Gastroesophageal sphincter (tissue), 4 donors: Measurements from ENCODE around the gene TEX29. TPM values are rescaled to one million over a fixed set of nuclear protein-coding genes. Genes with fewer than 3 reads are reported as not detected.

Source experiments
- ATAC-seq: fragments of 150-250 bp; one replicate; pipeline ENCODE4 v1.9.1; 2016; ENCODE audit warnings: mild to moderate bottlenecking, moderate library complexity
- H3K27ac ChIP-seq, 4 donors: fragments of 200-600 bp; sonication (generic) in 3 of 4; 1 replicate in 3 of 4; 2 replicates in 1 of 4; pipeline ENCODE4 v1.5.1; 2016 to 2019
- H3K27me3 ChIP-seq: fragments of 200-600 bp; sonication (generic); one replicate; pipeline ENCODE4 v1.5.1; 2019
- H3K36me3 ChIP-seq, 2 donors: fragments of 200-600 bp; sonication (generic); one replicate each; pipeline ENCODE4 v1.5.1; 2019; ENCODE audit warnings: control low read depth in 1 of 2
- H3K4me1 ChIP-seq, 3 donors: fragments of 200-600 bp; sonication (generic); 1 replicate in 2 of 3; 2 replicates in 1 of 3; pipeline ENCODE4 v1.5.1; 2016 to 2019; ENCODE audit warnings: control low read depth in 2 of 3
- H3K4me3 ChIP-seq, 2 donors: fragments of 200-600 bp; sonication (generic); one replicate each; pipeline ENCODE4 v1.5.1; 2019; ENCODE audit warnings: mild to moderate bottlenecking in 1 of 2, moderate library complexity in 1 of 2
- H3K9me3 ChIP-seq, 3 donors: fragments of 200-600 bp; sonication (generic); one replicate each; pipeline ENCODE4 v1.5.1; 2017 to 2019; ENCODE audit warnings: control low read depth in 2 of 3
- EP300 ChIP-seq: sonication (generic); formaldehyde crosslinking; IDR thresholded peaks from one replicate; pipeline ENCODE4 v1.6.1; 2017; ENCODE audit warnings: antibody characterized with exemption, mild to moderate bottlenecking
- POLR2A ChIP-seq, 2 donors: fragments of 450-650 bp; IDR thresholded peaks; one replicate each; pipeline ENCODE4 v1.6.1; 2017; ENCODE audit warnings: antibody characterized with exemption in 2 of 2, mild to moderate bottlenecking in 2 of 2, moderate library complexity in 1 of 2
- POLR2AphosphoS5 ChIP-seq: sonication (generic); formaldehyde crosslinking; IDR thresholded peaks from one replicate; pipeline ENCODE4 v1.6.1; 2017; ENCODE audit warnings: antibody characterized with exemption
- WGBS, 2 donors: methylation state at CpG; one replicate each; pipeline ENCODE4 v1.1.5; 2018; ENCODE audit warnings: low coverage in 1 of 2; 5-methylcytosine and 5-hydroxymethylcytosine counted together
- total RNA-seq, 4 donors: library from RNA; depleted of rRNA; stranded (reverse); fragments of >200 nt; gene quantifications; one replicate each; pipeline ENCODE4 v1.1.0, GENCODE V29; 2016
- TF ChIP-seq, protein P1 (sequence below), 4 experiments: fragments of 200-600 bp in 2 of 4; fragments of 450-650 bp in 2 of 4; sonication (generic) in 1 of 4; IDR thresholded peaks; one replicate each; pipeline ENCODE4 v1.5.1; 2017 to 2019; ENCODE audit warnings: antibody characterized with exemption in 4 of 4, mild to moderate bottlenecking in 2 of 4, moderate library complexity in 2 of 4

TEX29 gene
- total RNA-seq, 4 donors from 2014 or later = 1.9 TPM; not detected in 3

DNA sequence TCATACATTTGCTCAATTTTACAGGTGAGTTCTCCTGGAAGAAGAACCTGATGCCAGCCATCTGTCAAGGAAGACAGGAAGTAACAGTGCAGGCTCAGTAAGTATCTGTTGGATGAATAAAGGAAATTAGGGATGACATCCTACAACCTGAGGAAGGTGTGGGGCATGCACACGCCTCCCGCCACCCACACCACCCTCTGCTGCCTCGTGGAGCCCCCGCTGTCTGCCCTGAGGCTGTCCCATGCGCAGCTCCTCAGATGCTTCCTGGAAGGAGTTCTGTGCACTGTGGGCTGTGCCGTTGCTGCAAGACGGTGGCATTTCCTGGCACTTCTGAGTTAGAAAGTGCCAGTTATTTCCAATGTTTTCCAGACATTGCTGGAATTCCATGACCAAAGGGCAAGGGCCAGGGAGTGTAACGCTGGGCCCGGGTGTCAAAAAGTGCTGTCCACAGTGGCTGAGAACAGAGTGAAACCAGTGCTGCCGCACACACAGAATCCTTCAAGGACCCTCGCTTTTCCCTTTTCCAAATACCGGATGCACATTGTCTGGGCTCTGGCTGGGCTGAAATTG lies 4.2 kb upstream of the TEX29 start:
- H3K9me3 ChIP-seq = peaks cover 0 to 11% (median 0%) of the 10 kb centered on the region in 3 donors
- H3K27ac ChIP-seq = no peak overlapping the region
- no peaks in the 10 kb centered on the region for H3K27me3 ChIP-seq
- H3K36me3 ChIP-seq = peaks cover 0 to 26% of the 10 kb centered on the region in 2 donors
- TF ChIP-seq POLR2A (IDR thresholded peaks at IDR 0.05) = no peak
- peak; percentile 24 for TF ChIP-seq POLR2AphosphoS5
- no peak for TF ChIP-seq EP300
- TF ChIP-seq, protein P1, sequence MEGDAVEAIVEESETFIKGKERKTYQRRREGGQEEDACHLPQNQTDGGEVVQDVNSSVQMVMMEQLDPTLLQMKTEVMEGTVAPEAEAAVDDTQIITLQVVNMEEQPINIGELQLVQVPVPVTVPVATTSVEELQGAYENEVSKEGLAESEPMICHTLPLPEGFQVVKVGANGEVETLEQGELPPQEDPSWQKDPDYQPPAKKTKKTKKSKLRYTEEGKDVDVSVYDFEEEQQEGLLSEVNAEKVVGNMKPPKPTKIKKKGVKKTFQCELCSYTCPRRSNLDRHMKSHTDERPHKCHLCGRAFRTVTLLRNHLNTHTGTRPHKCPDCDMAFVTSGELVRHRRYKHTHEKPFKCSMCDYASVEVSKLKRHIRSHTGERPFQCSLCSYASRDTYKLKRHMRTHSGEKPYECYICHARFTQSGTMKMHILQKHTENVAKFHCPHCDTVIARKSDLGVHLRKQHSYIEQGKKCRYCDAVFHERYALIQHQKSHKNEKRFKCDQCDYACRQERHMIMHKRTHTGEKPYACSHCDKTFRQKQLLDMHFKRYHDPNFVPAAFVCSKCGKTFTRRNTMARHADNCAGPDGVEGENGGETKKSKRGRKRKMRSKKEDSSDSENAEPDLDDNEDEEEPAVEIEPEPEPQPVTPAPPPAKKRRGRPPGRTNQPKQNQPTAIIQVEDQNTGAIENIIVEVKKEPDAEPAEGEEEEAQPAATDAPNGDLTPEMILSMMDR (IDR thresholded peaks at IDR 0.05) = no peak
- no peak overlapping the region for H3K4me3 ChIP-seq
- no peak for ATAC-seq
- WGBS, 2 donors = 21 to 71% methylated on average over 4 to 5 of the region's 12 CpGs
- no peaks in the 10 kb centered on the region for H3K4me1 ChIP-seq

DNA sequence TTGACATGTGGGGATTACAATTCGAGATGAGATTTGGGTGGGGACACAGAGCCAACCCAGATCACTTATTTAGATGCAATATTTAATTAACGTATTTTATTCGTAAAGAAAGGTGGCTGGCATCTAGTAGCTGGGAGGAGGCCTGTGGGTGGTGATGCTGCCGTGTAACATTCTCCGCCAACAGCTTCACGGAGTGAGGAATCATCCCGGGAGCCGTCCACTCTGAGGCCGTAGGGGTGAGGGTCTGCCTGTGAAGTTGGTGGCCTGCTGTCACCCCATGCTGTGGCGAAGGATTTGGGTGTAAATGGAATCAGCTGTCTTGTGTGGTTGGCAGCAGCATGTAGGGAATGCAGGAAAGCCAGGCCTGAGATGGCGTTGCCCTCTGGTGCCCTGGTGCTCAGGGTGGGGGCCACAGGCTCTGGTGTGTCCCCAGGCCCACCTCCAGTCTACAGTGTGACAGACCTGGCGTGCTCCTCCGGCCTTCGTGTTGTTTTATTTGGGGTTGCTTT lies 3.3 kb upstream of the TEX29 start:
- WGBS, 2 donors = 89 to 90% methylated on average over 9 to 10 of the region's 14 CpGs
- Histone ChIP-seq H3K4me3 (no peak overlapping the region), H3K4me1 (no peaks in the 10 kb centered on the region), H3K9me3 (peaks cover 0 to 11% (median 0%) of the 10 kb centered on the region in 3 donors), H3K36me3 (peaks cover 0 to 26% of the 10 kb centered on the region in 2 donors), H3K27ac (no peak overlapping the region), H3K27me3 (no peaks in the 10 kb centered on the region)
- TF ChIP-seq EP300 (no peak), POLR2AphosphoS5 (no peak), POLR2A (IDR thresholded peaks at IDR 0.05) (no peak)
- TF ChIP-seq, protein P1 (IDR thresholded peaks at IDR 0.05) = no peak
- no peak for ATAC-seq

DNA sequence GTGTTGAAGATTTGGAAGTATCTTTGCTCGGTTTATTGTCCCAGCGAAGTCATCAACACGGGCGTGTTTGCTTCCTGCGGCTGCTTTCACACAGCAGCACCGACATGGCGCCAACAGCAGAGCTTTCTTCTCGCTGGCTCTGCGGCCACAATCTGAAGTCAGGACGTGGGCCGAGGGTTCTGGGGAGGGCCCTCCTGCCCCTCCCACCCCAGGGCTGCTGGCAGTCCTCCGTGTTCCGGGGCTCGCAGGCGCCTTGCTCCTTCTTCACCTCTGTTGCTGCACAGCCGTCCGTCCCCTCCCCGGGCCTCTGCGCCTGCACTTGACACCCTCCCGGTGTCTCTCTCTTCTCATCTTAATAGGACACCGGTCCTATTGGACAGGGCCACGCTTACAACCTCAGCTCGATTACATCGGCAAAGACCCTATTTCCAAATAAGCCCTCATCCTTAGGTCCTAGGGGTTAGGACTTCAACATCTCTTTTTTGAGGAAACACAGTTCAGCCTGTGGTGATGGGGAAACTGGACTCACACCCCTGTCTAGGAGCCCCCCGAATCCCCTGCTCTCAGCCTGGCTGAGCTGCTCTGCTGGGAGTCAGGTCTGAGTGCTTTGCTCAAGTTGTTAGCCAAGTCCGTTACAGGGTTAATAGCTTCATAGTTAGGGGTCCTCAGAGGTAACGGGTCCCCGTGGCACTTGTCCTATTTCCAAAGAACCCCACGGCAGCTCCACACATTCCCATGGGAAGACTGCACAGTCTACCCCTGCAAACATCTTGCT lies 2.7 kb upstream of the TEX29 start:
- Histone ChIP-seq H3K27ac (no peak overlapping the region), H3K27me3 (no peaks in the 10 kb centered on the region), H3K36me3 (peaks cover 0 to 21% of the 10 kb centered on the region in 2 donors), H3K9me3 (peaks cover 0 to 7% (median 0%) of the 10 kb centered on the region in 3 donors), H3K4me1 (no peaks in the 10 kb centered on the region), H3K4me3 (no peak overlapping the region)
- ATAC-seq = no peak
- 92 to 94% methylated on average over 3 to 5 of the region's 29 CpGs for WGBS, 2 donors
- TF ChIP-seq, protein P1 (IDR thresholded peaks at IDR 0.05) = no peak
- TF ChIP-seq POLR2A (IDR thresholded peaks at IDR 0.05) = no peak
- no peak for TF ChIP-seq POLR2AphosphoS5
- TF ChIP-seq EP300 = no peak

DNA sequence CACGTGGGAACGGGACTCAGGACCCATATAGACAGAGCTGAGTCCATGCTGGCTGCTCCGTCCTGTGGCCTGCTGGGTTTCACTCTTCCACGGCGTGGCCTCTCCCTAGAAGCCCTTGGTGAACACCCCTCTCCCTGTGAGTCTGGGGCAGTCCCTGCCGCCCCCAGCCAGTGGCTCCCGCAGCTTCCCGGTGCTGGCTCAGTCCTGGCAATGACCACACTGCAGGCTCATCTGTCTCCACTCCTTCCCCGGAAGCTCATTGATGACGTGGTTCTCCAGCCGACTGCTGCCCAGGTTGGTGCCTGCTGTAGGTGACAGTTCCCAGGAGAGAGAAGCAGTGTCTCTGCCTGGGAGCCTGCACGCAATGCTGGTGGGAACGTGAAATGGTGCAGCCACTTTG lies 2.1 kb upstream of the TEX29 start:
- 33% methylated on average over 2 of the region's 13 CpGs; no CpG with 5 or more reads in 1 of the 2 donors for WGBS, 2 donors
- Histone ChIP-seq H3K27ac (no peak overlapping the region), H3K27me3 (no peaks in the 10 kb centered on the region), H3K4me3 (no peak overlapping the region), H3K36me3 (peaks cover 0 to 17% of the 10 kb centered on the region in 2 donors), H3K4me1 (no peaks in the 10 kb centered on the region), H3K9me3 (peaks cover 0 to under 1% (median 0%) of the 10 kb centered on the region in 3 donors)
- ATAC-seq = no peak
- TF ChIP-seq, protein P1 (IDR thresholded peaks at IDR 0.05) = no peak
- TF ChIP-seq POLR2AphosphoS5 (no peak), POLR2A (IDR thresholded peaks at IDR 0.05) (no peak), EP300 (no peak)
